Fibroblast of pulmonary artery (primary cell): ENCODE results near the gene SIGLEC1.
A peak's percentile ranks its signal among the peaks of the same experiment; 100 is the strongest.

Source experiments
- DNase-seq: peaks from one replicate; pipeline ENCODE4 v3.0.0-alpha.2; 2010; ENCODE audit warnings: low read depth
- H3K4me3 ChIP-seq: replicated peaks from 2 replicates; pipeline ENCODE4 v1.5.1; 2011; ENCODE audit warnings: low read depth, mild to moderate bottlenecking, control low read depth, low read length, moderate library complexity
- CTCF ChIP-seq: IDR thresholded peaks from 2 replicates; pipeline ENCODE4 v1.5.1; 2011; ENCODE audit warnings: mild to moderate bottlenecking, control low read depth, low read length, inconsistent platforms; ENCODE audit errors: missing control alignments

Gene SIGLEC1

GRCh38 chr20:3670511-3670910 is 41.9 kb downstream of the SIGLEC1 start:
- peak; percentile 31 for DNase-seq
- TF ChIP-seq CTCF, result peak; percentile 2
- no peak overlapping the region for H3K4me3 ChIP-seq

GRCh38 chr20:3669710-3670367 is 42.6 kb downstream of the SIGLEC1 start:
- TF ChIP-seq CTCF, result no peak
- no peak overlapping the region for H3K4me3 ChIP-seq
- DNase-seq, result no peak

- TF ChIP-seq CTCF, result no peak
- H3K4me3 ChIP-seq, result no peak overlapping the region
- no peak for DNase-seq
Measured at GRCh38 chr20:3667434-3668037, 44.9 kb downstream of the SIGLEC1 start.

GRCh38 chr20:3663858-3664257 is 48.5 kb downstream of the SIGLEC1 start:
- DNase-seq, result no peak
- H3K4me3 ChIP-seq, result no peak overlapping the region
- TF ChIP-seq CTCF, result no peak

GRCh38 chr20:3663031-3663701 is 49.2 kb downstream of the SIGLEC1 start, which contains the start of gene GFRA4:
GFRA4 (minus strand) TSS chr20:3663399; CDS start chr20:3663399, 0 bp downstream.
- TF ChIP-seq CTCF, result no peak
- no peak for DNase-seq
- H3K4me3 ChIP-seq, result no peak within 1 kb of the TSS
